Muscle of back (tissue), 11 donors: ENCODE results near the gene PRKCA. TPM values are rescaled to one million over a fixed set of nuclear protein-coding genes. Genes with fewer than 3 reads are reported as not detected.
"Not testable (repeated sequence)": the region's sequence is repeated elsewhere in the genome, so short reads cannot be mapped to it uniquely, and the experiment has no call there.

Experiments
- DNase-seq, 3 donors: peaks; one replicate each; pipeline versions ENCODE4 v3.0.0 to v3.0.0-alpha.2; 2013
- polyA plus RNA-seq, 10 donors: library from polyadenylated mRNA; unstranded; fragments of 120-200 nt; gene quantifications; one replicate each; pipeline ENCODE4 v1.2.1, GENCODE V29; 2013; ENCODE audit not compliant: insufficient read length in 10 of 10

The PRKCA gene
- polyA plus RNA-seq, 10 donors, result 3.0 to 5.1 (median 4.1) TPM

GRCh38 chr17:66287911-66288310 lies 14.5 kb upstream of the PRKCA start:
- no peak for DNase-seq

- no peak for DNase-seq
These were observed 12.2 kb upstream of the PRKCA start for GRCh38 chr17:66290101-66290722.

DNA sequence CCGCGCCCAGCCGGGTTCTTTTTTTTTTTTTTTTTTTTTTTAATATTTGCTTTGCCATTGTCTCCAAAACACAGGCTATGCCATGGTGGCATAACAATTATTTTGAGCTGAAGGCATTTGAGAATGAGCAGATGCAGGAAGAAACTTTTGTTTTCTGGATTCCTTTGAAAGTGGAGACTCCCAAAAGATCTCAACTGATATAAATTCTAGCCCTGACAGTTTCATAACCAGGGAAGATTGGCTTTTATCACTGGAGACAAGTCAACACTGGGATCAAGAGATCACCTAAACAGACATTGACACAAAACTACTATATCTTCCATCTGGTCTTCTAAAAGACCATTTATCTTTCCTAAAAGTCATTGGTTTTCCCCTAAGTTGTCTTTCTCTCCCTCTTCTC lies 10.1 kb upstream of the PRKCA start:
- no peak for DNase-seq

DNA sequence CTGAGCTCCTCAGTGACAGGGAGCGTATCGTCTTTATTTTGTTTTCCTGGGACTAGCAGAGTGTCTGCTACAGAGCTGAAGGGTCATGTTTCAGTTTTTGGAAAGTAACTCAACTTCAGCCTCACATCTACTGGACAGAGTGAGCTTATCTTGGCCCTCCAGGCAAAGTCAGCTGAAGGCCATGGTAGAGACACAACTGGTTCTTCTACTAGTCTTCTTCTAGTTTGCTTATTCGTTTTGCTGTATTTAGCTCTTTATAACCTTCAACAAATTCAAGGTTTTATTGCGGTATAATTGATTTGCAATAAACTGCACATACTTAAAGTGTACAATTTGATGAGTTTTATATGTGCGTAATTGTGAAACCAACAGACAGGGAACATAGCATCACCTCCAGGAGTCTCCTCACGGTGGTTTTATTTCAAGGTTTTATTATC lies 6.1 kb upstream of the PRKCA start:
- no peak for DNase-seq

- DNase-seq, result not testable (repeated sequence)
These were observed 5.0 kb upstream of the PRKCA start for GRCh38 chr17:66297443-66297842.

DNA sequence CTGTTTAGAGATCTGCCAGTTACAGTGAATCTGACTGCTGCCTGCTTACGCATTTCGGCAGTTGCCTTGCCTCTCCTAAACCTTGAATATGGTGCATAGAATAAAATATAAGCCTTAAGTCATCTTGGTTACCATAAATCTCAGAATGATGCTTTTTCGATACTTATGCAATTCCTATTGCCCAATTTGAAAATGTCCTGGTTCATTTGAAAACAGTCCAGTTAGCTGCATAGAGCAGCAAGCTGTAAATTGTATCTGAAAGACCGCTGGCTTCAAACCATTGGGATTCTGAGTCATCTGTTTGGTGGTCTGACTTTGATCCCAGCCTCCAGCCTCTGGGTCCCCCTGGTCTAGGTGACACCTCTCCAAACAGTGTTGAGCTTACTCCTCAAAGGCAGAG lies 2.7 kb upstream of the PRKCA start:
- DNase-seq, result no peak

DNA sequence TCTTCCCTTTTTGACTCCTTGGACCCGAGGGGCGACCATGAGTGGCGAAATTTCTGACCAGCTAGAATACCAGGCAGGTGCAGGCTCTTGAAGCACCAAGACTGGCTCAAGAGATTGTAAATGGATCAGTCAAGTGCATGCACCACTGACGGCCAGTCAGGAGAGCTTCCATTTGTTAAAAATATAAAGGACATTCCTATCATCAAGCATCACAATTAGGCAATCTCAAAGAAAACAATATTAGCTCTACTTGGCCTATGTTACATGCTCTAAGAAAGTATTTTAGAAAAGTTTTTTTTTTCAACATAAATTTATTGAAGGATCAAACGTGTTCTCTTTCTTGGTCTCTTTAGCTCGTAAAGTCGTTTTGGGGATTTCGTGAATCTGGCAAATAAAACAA lies 1.5 kb upstream of the PRKCA start:
- no peak for DNase-seq

GRCh38 chr17:66301367-66301863 lies 998 bp upstream of the PRKCA start:
- DNase-seq, result no peak

GRCh38 chr17:66302761-66303626 lies 581 bp downstream of the PRKCA start:
- DNase-seq, result peak in 2 of 3 donors; percentile 37 to 67

DNA sequence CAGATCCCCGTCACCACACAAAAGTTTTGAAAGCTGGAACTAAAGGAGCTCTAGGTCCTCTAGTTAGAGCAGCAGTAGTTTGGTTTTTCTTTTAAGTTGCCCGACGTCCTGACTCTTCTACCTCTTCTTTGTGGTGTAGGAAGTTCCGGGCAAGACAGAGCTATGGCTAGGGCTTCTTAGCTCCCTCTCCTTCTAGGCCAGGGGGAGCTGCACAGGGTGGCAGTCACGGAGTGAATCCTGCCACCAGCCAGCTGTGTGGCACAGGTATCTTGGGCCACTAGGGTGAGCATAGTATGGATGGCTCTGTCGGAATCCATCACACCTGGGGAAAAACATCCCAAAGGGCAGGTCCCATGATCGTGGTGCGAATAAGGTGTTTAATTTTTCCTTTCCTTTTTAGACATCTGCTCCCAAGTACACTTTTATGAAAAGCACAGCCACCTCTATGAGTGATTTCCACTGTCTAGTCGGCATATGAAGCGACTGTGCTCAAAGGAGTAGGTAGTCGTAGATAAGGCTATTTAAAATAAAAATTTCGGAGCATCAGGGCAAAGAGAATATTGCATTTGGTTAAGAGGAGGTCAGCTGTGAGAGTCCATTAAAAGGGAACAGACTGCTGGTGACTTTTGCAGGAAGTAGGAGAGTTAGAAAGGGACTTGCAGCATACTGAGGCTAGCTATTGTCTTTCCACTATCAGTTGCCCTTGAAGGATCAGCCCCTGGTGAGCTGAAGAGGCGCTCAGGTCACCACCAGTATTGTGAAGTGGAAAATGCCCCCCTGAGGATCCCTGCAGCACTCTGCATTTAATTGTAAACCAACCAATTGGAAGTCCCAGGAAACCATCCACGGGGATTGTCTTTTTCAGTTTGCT lies 2.1 kb downstream of the PRKCA start:
- peak in 1 of 3 donors; percentile 25 for DNase-seq

DNA sequence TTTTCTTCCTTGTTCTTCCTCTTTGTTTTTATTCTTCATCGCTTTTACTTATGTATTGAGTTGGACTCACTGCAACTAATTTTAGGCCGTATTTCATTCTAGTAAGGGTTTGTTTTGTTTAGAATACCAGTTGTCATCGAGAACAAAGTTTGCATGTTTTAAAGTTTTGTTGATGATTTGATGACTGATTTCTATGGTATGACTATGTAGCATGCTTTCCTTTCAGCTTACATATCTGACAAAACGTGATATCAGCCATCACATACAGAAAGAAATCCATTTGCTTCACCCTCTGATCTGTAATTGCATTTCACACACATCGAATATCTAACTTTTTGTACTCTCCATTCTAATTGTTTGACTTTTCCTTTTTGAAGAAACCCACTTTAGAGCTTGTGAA lies 4.0 kb downstream of the PRKCA start:
- DNase-seq, result peak in 1 of 3 donors; percentile 42

DNA sequence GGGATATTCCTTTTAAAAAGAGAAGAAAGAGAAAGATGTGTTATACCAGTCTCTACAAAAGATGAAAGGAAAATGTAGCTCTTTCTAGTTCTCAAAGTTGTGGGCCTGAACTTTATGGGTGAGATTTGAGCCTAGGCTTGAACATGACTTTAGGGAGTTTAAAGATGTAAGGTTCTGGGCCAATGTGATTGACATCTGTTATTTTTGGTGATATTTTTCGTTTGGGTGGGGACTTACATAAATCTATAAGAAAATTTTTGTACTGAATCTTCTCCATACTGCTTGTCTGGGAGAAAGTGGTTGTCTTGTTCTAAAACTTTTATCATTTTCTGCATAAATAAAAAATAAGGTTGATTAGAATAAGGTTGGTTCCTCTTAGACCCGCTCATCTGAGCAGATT lies 4.8 kb downstream of the PRKCA start:
- DNase-seq, result no peak

DNA sequence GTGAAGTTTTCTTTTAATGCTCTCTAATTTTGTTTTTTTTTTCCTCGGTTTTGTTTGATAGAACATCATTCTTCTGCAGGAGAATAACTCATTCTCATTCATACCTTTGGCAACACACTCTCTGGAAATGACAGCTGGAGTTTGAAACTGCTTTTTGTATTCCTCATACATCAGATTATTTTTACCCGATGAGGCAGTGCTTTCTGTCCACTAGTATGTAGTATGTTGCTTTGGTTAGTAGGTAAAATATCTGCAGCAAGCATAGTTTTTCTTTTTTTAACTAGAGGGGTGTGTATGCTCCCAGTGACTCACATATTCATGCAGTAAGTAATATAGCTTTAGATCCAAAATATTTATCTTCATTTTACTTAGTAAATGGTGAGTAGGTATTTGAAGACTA lies 6.4 kb downstream of the PRKCA start:
- DNase-seq, result no peak

GRCh38 chr17:66309793-66310192 lies 7.4 kb downstream of the PRKCA start:
- no peak for DNase-seq

DNA sequence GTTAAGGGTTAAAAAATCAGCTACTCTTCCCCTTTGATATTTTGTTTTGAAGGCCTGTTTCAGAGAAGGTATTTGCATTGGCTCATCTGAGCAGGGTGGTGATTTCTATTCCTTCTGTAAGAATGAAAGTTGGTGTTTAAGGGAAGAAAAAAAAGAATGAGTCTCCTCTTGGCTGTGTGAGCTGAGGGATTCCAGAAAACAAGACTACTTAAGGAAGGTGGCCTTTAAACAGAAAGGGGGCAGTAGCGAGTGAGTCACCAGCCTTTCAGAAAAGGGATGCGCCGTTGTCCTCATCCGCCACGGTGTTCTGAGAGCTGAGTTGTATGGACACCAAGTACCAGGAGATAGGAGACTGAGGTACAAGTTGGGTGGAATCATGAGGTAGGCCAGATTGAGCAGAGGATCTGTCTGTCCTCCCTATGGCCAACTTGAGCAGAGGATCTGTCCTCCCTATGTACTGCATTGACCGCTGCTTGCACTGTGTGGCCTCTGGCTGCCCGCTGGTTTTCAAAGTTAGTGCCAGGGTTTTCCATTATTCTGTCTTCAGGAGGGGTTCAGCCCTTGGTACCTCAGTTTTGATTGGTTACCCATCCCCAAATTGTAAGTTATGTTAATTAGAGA lies 8.2 kb downstream of the PRKCA start:
- DNase-seq, result no peak

GRCh38 chr17:66312912-66313311 lies 10.5 kb downstream of the PRKCA start:
- no peak for DNase-seq

DNA sequence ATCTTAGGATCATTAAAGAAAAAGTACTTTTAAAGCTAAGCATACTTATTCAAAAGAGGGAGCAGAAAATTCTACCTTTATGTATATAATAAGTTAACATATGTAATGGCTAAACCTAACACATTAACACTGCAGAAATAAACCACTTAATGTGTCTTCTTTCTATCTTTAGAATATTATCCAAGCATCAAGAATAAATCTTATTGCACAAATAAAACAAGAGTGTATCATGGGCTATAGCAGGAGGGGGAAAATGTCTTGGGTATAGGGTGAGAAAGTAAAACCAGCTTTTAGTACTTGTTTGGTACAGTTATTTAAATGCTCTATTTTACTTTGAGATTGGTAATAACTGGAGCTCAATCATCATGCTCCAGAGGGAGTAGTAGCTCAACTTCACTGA lies 10.9 kb downstream of the PRKCA start:
- no peak for DNase-seq

- no peak for DNase-seq
These were observed 11.7 kb downstream of the PRKCA start for GRCh38 chr17:66313995-66314659.

DNA sequence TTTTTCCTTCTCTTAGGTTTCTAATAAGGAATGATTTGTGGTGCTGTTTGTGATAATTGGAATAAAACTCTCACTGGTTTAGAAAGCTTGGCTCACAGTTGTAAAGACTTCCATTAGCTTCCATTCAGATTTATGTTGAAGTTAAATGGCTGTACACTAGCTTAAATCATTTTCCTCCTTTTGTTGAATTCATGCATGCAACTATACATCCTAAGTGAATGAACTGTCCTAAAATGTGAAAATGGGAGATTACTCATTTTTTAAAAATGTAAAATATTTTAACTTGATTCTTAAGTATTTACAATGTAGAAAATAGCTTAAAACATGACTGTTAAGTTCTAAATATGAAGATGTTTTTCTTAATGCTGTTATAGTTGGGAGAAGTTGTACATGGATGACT lies 15.2 kb downstream of the PRKCA start:
- DNase-seq, result no peak

DNA sequence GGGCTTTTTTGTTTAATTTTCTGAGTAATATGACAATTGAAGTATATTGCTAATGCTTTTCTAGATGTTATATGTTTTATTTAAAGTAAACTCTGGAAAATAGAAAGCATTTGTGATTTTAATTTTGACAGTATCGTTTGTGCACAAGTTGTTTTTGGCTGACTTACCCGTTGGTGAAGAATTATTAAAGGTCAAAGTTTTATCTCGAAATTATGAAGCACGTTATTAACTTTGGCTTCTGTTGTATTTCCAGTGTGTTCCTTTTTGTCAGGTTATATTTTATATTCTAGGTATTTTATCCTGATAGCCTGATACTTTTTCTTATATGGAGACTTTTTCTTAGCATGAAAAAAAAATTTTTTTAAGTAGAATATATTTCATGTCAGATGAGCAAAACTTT lies 16.8 kb downstream of the PRKCA start:
- no peak for DNase-seq

- DNase-seq, result no peak
These were observed 20.4 kb downstream of the PRKCA start for GRCh38 chr17:66322764-66323163.
